Chondrocyte (in vitro differentiated cells): ENCODE data around the gene CRYBG3. TPM values are rescaled to one million over a fixed set of nuclear protein-coding genes. Genes with fewer than 3 reads are reported as not detected.

Source experiments
- DNase-seq: peaks from one replicate; pipeline ENCODE4 v3.0.0; 2021; ENCODE audit warnings: mixed read lengths, low spot score
- H3K27ac Mint-ChIP-seq: one replicate; pipeline ENCODE4 v1.8.0; 2021; ENCODE audit warnings: mild to moderate bottlenecking, moderate library complexity, mixed read lengths; ENCODE audit not compliant: unreplicated experiment
- H3K27me3 Mint-ChIP-seq: 2 replicates; pipeline ENCODE4 v1.8.0; 2021; ENCODE audit warnings: low read depth, mixed read lengths
- H3K36me3 Mint-ChIP-seq: 2 replicates; pipeline ENCODE4 v1.8.0; 2021; ENCODE audit warnings: low read depth, mixed read lengths
- H3K4me1 Mint-ChIP-seq: 2 replicates; pipeline ENCODE4 v1.8.0; 2021; ENCODE audit warnings: low read depth, mild to moderate bottlenecking, mixed read lengths
- H3K4me3 Mint-ChIP-seq: one replicate; pipeline ENCODE4 v1.8.0; 2021; ENCODE audit warnings: mild to moderate bottlenecking, moderate library complexity, mixed read lengths; ENCODE audit not compliant: unreplicated experiment
- H3K9me3 Mint-ChIP-seq: 2 replicates; pipeline ENCODE4 v1.8.0; 2021; ENCODE audit warnings: low read depth, mixed read lengths
- total RNA-seq: library from RNA; stranded (reverse); gene quantifications from 3 replicates; pipeline ENCODE4 v1.2.1, GENCODE V29; 2021
- TF ChIP-seq, protein P1 (sequence below): fragments of 200-600 bp; sonication (generic); IDR thresholded peaks from 2 replicates; pipeline ENCODE4 v1.5.0; 2021; ENCODE audit warnings: antibody characterized with exemption, mild to moderate bottlenecking, moderate library complexity

Gene CRYBG3
- total RNA-seq, 1 donor from 2014 or later, result 15.5 TPM

DNA sequence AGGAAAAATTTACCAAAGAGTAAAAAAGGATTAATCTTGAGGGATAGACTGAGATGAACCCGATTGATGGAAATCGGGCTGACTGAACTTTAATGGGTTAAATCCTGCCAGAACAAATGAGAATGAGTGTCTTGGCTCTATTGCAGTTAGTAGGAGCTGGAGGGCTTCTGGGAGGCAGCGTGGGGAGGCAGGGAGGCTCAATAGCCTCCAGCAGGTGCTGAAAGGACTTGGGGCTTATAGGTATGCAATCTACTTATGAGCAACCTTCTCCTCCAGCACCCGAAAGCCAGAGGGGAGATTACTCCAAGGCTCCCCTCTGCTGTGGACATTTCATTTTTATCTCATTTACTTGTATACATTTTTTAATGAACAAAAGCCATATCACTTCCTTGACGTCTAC is 1.0 kb upstream of the CRYBG3 start:
- no peaks in the 10 kb centered on the region for H3K36me3 Mint-ChIP-seq
- DNase-seq, result no peak
- peaks cover 24% of the 10 kb centered on the region for H3K4me1 Mint-ChIP-seq
- H3K27ac Mint-ChIP-seq, result no peak overlapping the region
- TF ChIP-seq, protein P1, sequence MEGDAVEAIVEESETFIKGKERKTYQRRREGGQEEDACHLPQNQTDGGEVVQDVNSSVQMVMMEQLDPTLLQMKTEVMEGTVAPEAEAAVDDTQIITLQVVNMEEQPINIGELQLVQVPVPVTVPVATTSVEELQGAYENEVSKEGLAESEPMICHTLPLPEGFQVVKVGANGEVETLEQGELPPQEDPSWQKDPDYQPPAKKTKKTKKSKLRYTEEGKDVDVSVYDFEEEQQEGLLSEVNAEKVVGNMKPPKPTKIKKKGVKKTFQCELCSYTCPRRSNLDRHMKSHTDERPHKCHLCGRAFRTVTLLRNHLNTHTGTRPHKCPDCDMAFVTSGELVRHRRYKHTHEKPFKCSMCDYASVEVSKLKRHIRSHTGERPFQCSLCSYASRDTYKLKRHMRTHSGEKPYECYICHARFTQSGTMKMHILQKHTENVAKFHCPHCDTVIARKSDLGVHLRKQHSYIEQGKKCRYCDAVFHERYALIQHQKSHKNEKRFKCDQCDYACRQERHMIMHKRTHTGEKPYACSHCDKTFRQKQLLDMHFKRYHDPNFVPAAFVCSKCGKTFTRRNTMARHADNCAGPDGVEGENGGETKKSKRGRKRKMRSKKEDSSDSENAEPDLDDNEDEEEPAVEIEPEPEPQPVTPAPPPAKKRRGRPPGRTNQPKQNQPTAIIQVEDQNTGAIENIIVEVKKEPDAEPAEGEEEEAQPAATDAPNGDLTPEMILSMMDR, result no peak
- no peaks in the 10 kb centered on the region for H3K9me3 Mint-ChIP-seq
- H3K27me3 Mint-ChIP-seq, result peaks cover 20% of the 10 kb centered on the region
- H3K4me3 Mint-ChIP-seq, result peak overlapping the region; percentile 100

DNA sequence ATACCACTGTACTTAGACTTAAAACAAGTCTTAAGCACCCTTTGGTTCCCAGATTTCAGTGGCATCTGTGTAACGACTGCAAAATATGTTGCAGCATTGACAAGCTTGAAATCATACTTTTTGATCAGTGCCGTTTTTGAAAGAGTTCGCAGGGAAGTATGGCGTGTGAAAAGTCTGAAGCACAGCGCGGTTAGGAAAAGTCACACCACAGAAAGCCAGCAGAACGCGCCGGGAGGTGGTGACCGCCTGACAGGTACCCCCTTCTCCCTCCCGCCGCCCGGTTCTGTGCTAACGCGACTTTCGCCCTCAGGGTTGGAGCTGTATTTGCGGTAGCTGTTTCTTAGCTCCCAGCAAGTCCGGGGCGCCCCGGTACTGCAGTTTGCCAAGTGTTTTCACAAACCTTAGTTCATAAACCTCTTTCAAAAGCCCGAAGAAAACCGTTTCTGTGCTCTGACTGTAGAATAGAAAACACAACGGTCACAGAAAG is 481 bp upstream of the CRYBG3 start:
- Mint-ChIP-seq H3K4me1 (peaks cover 24% of the 10 kb centered on the region), H3K27me3 (peaks cover 16% of the 10 kb centered on the region), H3K27ac (peak overlapping the region; percentile 87), H3K4me3 (peak overlapping the region; percentile 100), H3K9me3 (no peaks in the 10 kb centered on the region), H3K36me3 (no peaks in the 10 kb centered on the region)
- TF ChIP-seq, protein P1, result no peak
- DNase-seq, result peak; percentile 82

DNA sequence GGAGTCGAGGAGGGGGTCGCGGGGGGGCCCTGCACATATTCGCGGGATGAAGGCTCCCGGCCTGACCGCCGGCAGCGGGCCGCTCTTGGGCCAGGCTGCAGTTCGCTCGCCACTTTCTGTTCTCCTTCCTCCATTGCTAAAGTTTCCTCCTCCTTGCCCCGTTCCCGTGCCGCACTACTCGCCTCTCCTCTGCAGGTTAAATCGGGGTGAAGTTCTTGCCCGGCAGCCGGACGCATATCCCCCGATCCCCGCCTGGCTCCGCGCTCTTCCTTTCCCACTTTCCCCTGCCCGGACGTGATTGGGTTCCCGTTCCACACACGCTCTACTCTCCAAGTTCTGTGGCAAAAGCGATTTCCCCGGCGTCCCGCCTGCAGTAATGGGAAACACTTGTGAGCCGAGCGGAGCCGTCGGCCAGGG is 556 bp downstream of the CRYBG3 start:
- TF ChIP-seq, protein P1, result peak; percentile 37
- H3K4me1 Mint-ChIP-seq, result peaks cover 24% of the 10 kb centered on the region
- no peaks in the 10 kb centered on the region for H3K9me3 Mint-ChIP-seq
- peaks cover 13% of the 10 kb centered on the region for H3K27me3 Mint-ChIP-seq
- peak; percentile 75 for DNase-seq
- H3K27ac Mint-ChIP-seq, result peak overlapping the region; percentile 99
- H3K36me3 Mint-ChIP-seq, result no peaks in the 10 kb centered on the region
- peak overlapping the region; percentile 100 for H3K4me3 Mint-ChIP-seq

DNA sequence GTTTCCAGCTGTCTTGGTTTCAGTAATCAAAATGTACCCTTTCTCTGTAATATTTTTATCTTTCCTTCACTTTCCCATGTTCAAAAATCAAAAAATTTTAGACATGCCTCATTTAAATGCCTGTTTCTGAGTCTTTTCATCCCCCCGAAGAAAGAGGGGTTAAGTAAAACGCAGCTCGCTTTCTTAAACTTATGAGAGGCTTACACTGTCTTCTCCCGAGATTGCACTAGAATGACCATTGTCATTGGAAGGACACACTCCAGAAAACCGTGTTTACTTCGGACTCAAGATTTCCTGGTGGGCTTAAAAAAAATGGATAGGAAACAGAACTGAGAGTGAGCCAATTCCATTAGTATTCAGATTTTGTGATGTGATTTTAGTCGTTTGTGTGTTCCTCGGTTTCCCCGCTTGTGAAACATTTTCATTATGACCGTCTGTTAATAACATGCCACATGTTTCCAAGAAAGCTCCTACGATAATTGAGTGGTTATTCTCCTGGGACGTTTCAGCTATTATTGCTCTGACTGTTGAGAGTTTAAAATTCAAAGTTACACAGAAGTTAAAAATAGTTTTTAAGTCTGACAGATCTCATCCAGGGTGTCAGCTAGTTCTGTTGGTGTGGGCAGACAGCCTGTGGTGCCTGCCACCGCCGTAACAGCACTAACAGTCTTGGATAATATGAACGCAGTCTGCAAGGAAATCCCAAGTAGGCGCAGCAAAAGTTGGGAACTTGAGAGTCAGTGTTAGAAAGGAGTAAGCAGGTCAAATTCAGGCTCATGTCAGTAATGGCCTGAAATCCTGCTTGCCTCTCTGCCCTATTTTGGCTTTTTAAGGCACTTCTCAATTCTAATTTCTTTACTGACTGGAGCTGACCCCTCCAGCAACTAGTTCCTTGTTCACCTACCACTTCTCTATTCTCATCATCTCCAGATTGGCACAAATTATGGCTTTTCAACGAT is 1.5 kb downstream of the CRYBG3 start:
- peak overlapping the region; percentile 100 for H3K4me3 Mint-ChIP-seq
- H3K4me1 Mint-ChIP-seq, result peaks cover 24% of the 10 kb centered on the region
- H3K27me3 Mint-ChIP-seq, result peaks cover 7% of the 10 kb centered on the region
- H3K9me3 Mint-ChIP-seq, result no peaks in the 10 kb centered on the region
- peaks cover 1% of the 10 kb centered on the region for H3K36me3 Mint-ChIP-seq
- no peak for DNase-seq
- TF ChIP-seq, protein P1, result no peak
- peak overlapping the region; percentile 99 for H3K27ac Mint-ChIP-seq

DNA sequence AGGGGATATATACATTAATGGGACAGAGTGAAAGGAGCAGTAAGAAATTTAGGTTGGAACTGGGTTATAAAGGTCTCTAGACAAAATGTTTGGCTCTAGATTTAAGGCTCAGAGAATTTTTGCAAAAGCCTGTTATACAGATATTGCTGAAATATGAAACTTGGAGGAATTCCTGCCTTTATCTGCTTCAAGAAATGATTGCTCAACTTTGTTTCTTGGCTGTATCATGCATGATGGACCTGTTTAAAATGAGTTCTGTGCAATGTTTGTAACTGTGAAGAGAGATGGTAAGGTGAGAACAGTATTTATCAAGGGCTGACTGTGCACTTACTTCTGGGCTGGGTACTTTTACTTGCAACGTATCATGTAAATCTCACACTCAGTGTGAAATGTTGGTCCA is 3.3 kb downstream of the CRYBG3 start:
- no peak for DNase-seq
- Mint-ChIP-seq H3K4me1 (peaks cover 27% of the 10 kb centered on the region), H3K36me3 (peaks cover 1% of the 10 kb centered on the region), H3K9me3 (no peaks in the 10 kb centered on the region), H3K27me3 (peaks cover 5% of the 10 kb centered on the region), H3K4me3 (no peak overlapping the region), H3K27ac (no peak overlapping the region)
- TF ChIP-seq, protein P1, result no peak
